Measurements from ENCODE around the gene KHDRBS1. TPM values are rescaled to one million over a fixed set of nuclear protein-coding genes. Genes with fewer than 3 reads are reported as not detected.
"Not testable (repeated sequence)": the region's sequence is repeated elsewhere in the genome, so short reads cannot be mapped to it uniquely, and the experiment has no call there.

Gene KHDRBS1
- total RNA-seq, 2 experiments from 2014 or later: 166 to 183 TPM

GRCh38 chr1:31989964-31990363, 23.7 kb upstream of the KHDRBS1 start:
- no peak for ATAC-seq
- H3K27me3 Mint-ChIP-seq: no peaks in the 10 kb centered on the region
- no peaks in the 10 kb centered on the region for H3K36me3 Mint-ChIP-seq

GRCh38 chr1:31991182-31991581, 22.5 kb upstream of the KHDRBS1 start:
- Mint-ChIP-seq H3K4me1 (peaks cover 24% of the 10 kb centered on the region), H3K9me3 (ENCODE audit: low read depth) (no peaks in the 10 kb centered on the region), H3K27ac (no peak overlapping the region), H3K36me3 (no peaks in the 10 kb centered on the region), H3K4me3 (no peak overlapping the region), H3K27me3 (no peaks in the 10 kb centered on the region)
- CTCF ChIA-PET: interaction anchor here (0.8 to 1.9 kb wide), 4 partner anchors 9 to 27 kb away, joined by 3 to 4 read pairs (median 4); no protein-coding TSS in a partner anchor
- DNase-seq (no peak), ATAC-seq (no peak)

More at GRCh38 chr1:31989964-31990363, 23.7 kb upstream of the KHDRBS1 start:
- Mint-ChIP-seq H3K27ac (no peak overlapping the region), H3K4me1 (peaks cover 22% of the 10 kb centered on the region), H3K4me3 (no peak overlapping the region), H3K9me3 (ENCODE audit: low read depth) (no peaks in the 10 kb centered on the region)
- no peak for DNase-seq
- CTCF ChIA-PET: interaction anchor here (0.5 to 1.9 kb wide), 6 partner anchors 9 to 26 kb away, joined by 3 to 4 read pairs (median 3); partner anchors contain the start of gene KHDRBS1

GRCh38 chr1:31995263-31995662, 18.4 kb upstream of the KHDRBS1 start:
- H3K9me3 Mint-ChIP-seq (ENCODE audit: low read depth): no peaks in the 10 kb centered on the region
- H3K4me1 Mint-ChIP-seq: peaks cover 15% of the 10 kb centered on the region
- ATAC-seq (peak; percentile 61), DNase-seq (no peak)
- H3K27ac Mint-ChIP-seq: no peak overlapping the region
- no peaks in the 10 kb centered on the region for H3K27me3 Mint-ChIP-seq
- H3K4me3 Mint-ChIP-seq: no peak overlapping the region
- CTCF ChIA-PET: interaction anchor here (1.4 to 2.0 kb wide), 2 partner anchors 8 to 114 kb away, joined by 4 to 6 read pairs; no protein-coding TSS in a partner anchor
- no peaks in the 10 kb centered on the region for H3K36me3 Mint-ChIP-seq

GRCh38 chr1:31996121-31996520, 17.5 kb upstream of the KHDRBS1 start:
- H3K4me1 Mint-ChIP-seq: peaks cover 14% of the 10 kb centered on the region
- ATAC-seq; H3K4me3 Mint-ChIP-seq; H3K9me3 Mint-ChIP-seq (ENCODE audit: low read depth); H3K27ac Mint-ChIP-seq; H3K27me3 Mint-ChIP-seq; DNase-seq; CTCF ChIA-PET; H3K36me3 Mint-ChIP-seq: not testable (repeated sequence)

GRCh38 chr1:32001863-32002262, 11.8 kb upstream of the KHDRBS1 start:
- no peaks in the 10 kb centered on the region for H3K9me3 Mint-ChIP-seq (ENCODE audit: low read depth)
- CTCF ChIA-PET: interaction anchor here (0.7 to 4.0 kb wide), 5 partner anchors 13 to 186 kb away, joined by 3 to 37 read pairs (median 12); partner anchors contain the start of genes KHDRBS1 and SPOCD1
- H3K27ac Mint-ChIP-seq: no peak overlapping the region
- DNase-seq: no peak
- H3K27me3 Mint-ChIP-seq: peaks cover 4% of the 10 kb centered on the region
- no peak overlapping the region for H3K4me3 Mint-ChIP-seq
- H3K36me3 Mint-ChIP-seq: no peaks in the 10 kb centered on the region
- H3K4me1 Mint-ChIP-seq: peaks cover 6% of the 10 kb centered on the region
- ATAC-seq: no peak

- not testable (repeated sequence) for H3K27me3 Mint-ChIP-seq; ATAC-seq; H3K4me3 Mint-ChIP-seq; H3K4me1 Mint-ChIP-seq; DNase-seq; H3K36me3 Mint-ChIP-seq; H3K27ac Mint-ChIP-seq; H3K9me3 Mint-ChIP-seq (ENCODE audit: low read depth)
- CTCF ChIA-PET: interaction anchor here (0.7 to 4.0 kb wide), 8 partner anchors 12 to 240 kb away, joined by 3 to 37 read pairs (median 4); partner anchors contain the start of genes KHDRBS1 and SPOCD1
Measured at GRCh38 chr1:32002285-32002684, 11.4 kb upstream of the KHDRBS1 start.

GRCh38 chr1:32005522-32005921, 8.1 kb upstream of the KHDRBS1 start:
- ATAC-seq (no peak), DNase-seq (no peak)
- H3K4me1 Mint-ChIP-seq: peaks cover 8% of the 10 kb centered on the region
- H3K27ac Mint-ChIP-seq: no peak overlapping the region
- no peak overlapping the region for H3K4me3 Mint-ChIP-seq
- CTCF ChIA-PET: interaction anchor here (0.8 to 4.0 kb wide), 6 partner anchors 9 to 216 kb away, joined by 3 to 37 read pairs (median 8); partner anchors contain the start of gene KHDRBS1
- H3K36me3 Mint-ChIP-seq: no peaks in the 10 kb centered on the region
- no peaks in the 10 kb centered on the region for H3K9me3 Mint-ChIP-seq (ENCODE audit: low read depth)
- H3K27me3 Mint-ChIP-seq: peaks cover 4% of the 10 kb centered on the region

GRCh38 chr1:32007591-32007940, 6.1 kb upstream of the KHDRBS1 start:
- peaks cover 7% of the 10 kb centered on the region for H3K4me1 Mint-ChIP-seq
- ATAC-seq: no peak
- H3K27me3 Mint-ChIP-seq: peaks cover 4% of the 10 kb centered on the region
- CTCF ChIA-PET: interaction anchor here (1.7 kb wide), 1 partner anchor 17 kb away, joined by 3 read pairs; no protein-coding TSS in a partner anchor
- no peaks in the 10 kb centered on the region for H3K9me3 Mint-ChIP-seq (ENCODE audit: low read depth)
- no peaks in the 10 kb centered on the region for H3K36me3 Mint-ChIP-seq
- H3K4me3 Mint-ChIP-seq: no peak overlapping the region
- H3K27ac Mint-ChIP-seq: no peak overlapping the region
- DNase-seq: no peak

GRCh38 chr1:32010246-32010645, 3.4 kb upstream of the KHDRBS1 start:
- ATAC-seq (no peak), DNase-seq (no peak)
- Mint-ChIP-seq H3K36me3 (peaks cover 7% of the 10 kb centered on the region), H3K4me3 (no peak overlapping the region), H3K27ac (no peak overlapping the region), H3K9me3 (ENCODE audit: low read depth) (no peaks in the 10 kb centered on the region), H3K27me3 (peaks cover 3% of the 10 kb centered on the region), H3K4me1 (peaks cover 12% of the 10 kb centered on the region)
- CTCF ChIA-PET: no interaction called here

GRCh38 chr1:32012709-32013385, 821 bp upstream of the KHDRBS1 start:
- peak overlapping the region; percentile 91 for H3K27ac Mint-ChIP-seq
- H3K36me3 Mint-ChIP-seq: peaks cover 22% of the 10 kb centered on the region
- CTCF ChIA-PET: interaction anchor here (0.8 to 5.4 kb wide), 6 partner anchors 9 to 323 kb away, joined by 3 to 37 read pairs (median 4); partner anchors contain the start of gene MARCKSL1
- no peak for DNase-seq
- ATAC-seq: no peak
- peaks cover 26% of the 10 kb centered on the region for H3K4me1 Mint-ChIP-seq
- peak overlapping the region; percentile 98 for H3K4me3 Mint-ChIP-seq
- H3K27me3 Mint-ChIP-seq: no peaks in the 10 kb centered on the region
- no peaks in the 10 kb centered on the region for H3K9me3 Mint-ChIP-seq (ENCODE audit: low read depth)

- peak; percentile 13 for ATAC-seq
- Mint-ChIP-seq H3K27ac (peak overlapping the region; percentile 94), H3K27me3 (no peaks in the 10 kb centered on the region)
Measured at GRCh38 chr1:32014199-32014947, 705 bp downstream of the KHDRBS1 start.

GRCh38 chr1:32014948-32015273, 1.2 kb downstream of the KHDRBS1 start:
- Mint-ChIP-seq H3K4me3 (peak overlapping the region; percentile 98), H3K36me3 (peaks cover 27% of the 10 kb centered on the region), H3K9me3 (ENCODE audit: low read depth) (no peaks in the 10 kb centered on the region), H3K27ac (peak overlapping the region; percentile 94), H3K27me3 (no peaks in the 10 kb centered on the region), H3K4me1 (peaks cover 34% of the 10 kb centered on the region)
- CTCF ChIA-PET: interaction anchor here (1.1 to 5.4 kb wide), 5 partner anchors 9 to 72 kb away, joined by 4 to 37 read pairs (median 6); no protein-coding TSS in a partner anchor
- no peak for DNase-seq
- no peak for ATAC-seq

More at GRCh38 chr1:32014199-32014947, 705 bp downstream of the KHDRBS1 start:
- CTCF ChIA-PET: interaction anchor here (1.3 to 5.4 kb wide), 4 partner anchors 9 to 72 kb away, joined by 4 to 37 read pairs (median 8); no protein-coding TSS in a partner anchor
- Mint-ChIP-seq H3K4me1 (peaks cover 33% of the 10 kb centered on the region), H3K9me3 (ENCODE audit: low read depth) (no peaks in the 10 kb centered on the region), H3K4me3 (peak overlapping the region; percentile 98), H3K36me3 (peaks cover 26% of the 10 kb centered on the region)
- DNase-seq: peak; percentile 66

GRCh38 chr1:32020339-32020738, 6.7 kb downstream of the KHDRBS1 start:
- peaks cover 44% of the 10 kb centered on the region for H3K4me1 Mint-ChIP-seq
- H3K4me3 Mint-ChIP-seq: no peak overlapping the region
- CTCF ChIA-PET: interaction anchor here (1.2 kb wide), 1 partner anchor 16 kb away, joined by 3 read pairs; no protein-coding TSS in a partner anchor
- peak overlapping the region; percentile 57 for H3K27ac Mint-ChIP-seq
- H3K9me3 Mint-ChIP-seq (ENCODE audit: low read depth): no peaks in the 10 kb centered on the region
- peak; percentile 29 for DNase-seq
- ATAC-seq: no peak
- peaks cover 42% of the 10 kb centered on the region for H3K36me3 Mint-ChIP-seq
- no peaks in the 10 kb centered on the region for H3K27me3 Mint-ChIP-seq
